Thyroid gland (tissue), 4 donors: Measurements from ENCODE around the gene FASLG. TPM values are rescaled to one million over a fixed set of nuclear protein-coding genes. Genes with fewer than 3 reads are reported as not detected.

Experiments used
- DNase-seq, 2 donors: peaks; one replicate each; pipeline ENCODE4 v3.0.0-alpha.2; 2019
- H3K27ac ChIP-seq, 3 donors: fragments of 200-600 bp; sonication (generic); 1 replicate in 2 of 3; 2 replicates in 1 of 3; pipeline ENCODE4 v1.5.1; 2016 to 2019; ENCODE audit warnings: mild to moderate bottlenecking in 1 of 3, moderate library complexity in 1 of 3
- H3K27me3 ChIP-seq: fragments of 200-600 bp; sonication (generic); one replicate; pipeline ENCODE4 v1.5.1; 2019
- H3K36me3 ChIP-seq, 2 donors: fragments of 200-600 bp; sonication (generic); one replicate each; pipeline ENCODE4 v1.5.1; 2016 to 2019
- H3K4me1 ChIP-seq, 2 donors: fragments of 200-600 bp; sonication (generic); one replicate each; pipeline ENCODE4 v1.5.1; 2017 to 2019
- H3K4me3 ChIP-seq, 3 donors: fragments of 200-600 bp; sonication (generic); replicated peaks in 1 of 3; 1 replicate in 2 of 3; 2 replicates in 1 of 3; pipeline ENCODE4 v1.5.1; 2016; ENCODE audit warnings: mild to moderate bottlenecking in 1 of 3
- H3K9me3 ChIP-seq: fragments of 200-600 bp; sonication (generic); one replicate; pipeline ENCODE4 v1.5.1; 2017
- CTCF ChIP-seq, 6 experiments: fragments of 200-600 bp in 3 of 6; fragments of 450-650 bp in 3 of 6; sonication (generic) in 3 of 6; IDR thresholded peaks; one replicate each; pipeline ENCODE4 v1.5.1; 2016 to 2019; ENCODE audit warnings: antibody characterized with exemption in 6 of 6, mild to moderate bottlenecking in 2 of 6, inconsistent platforms in 1 of 6, moderate library complexity in 1 of 6
- POLR2A ChIP-seq, 2 donors: fragments of 450-650 bp; IDR thresholded peaks; one replicate each; pipeline ENCODE4 v1.6.1; 2017; ENCODE audit warnings: antibody characterized with exemption in 2 of 2, mild to moderate bottlenecking in 2 of 2, moderate library complexity in 1 of 2
- WGBS, 2 donors: methylation state at CpG; one replicate each; pipeline ENCODE4 v1.1.5; 2017; 5-methylcytosine and 5-hydroxymethylcytosine counted together
- intact Hi-C: fragments of 100-400 bp; cut with DNase I; formaldehyde crosslinking; loops from one replicate; pipeline ENCODE4 v1.15.1; 2023
- total RNA-seq, 4 donors: library from RNA; depleted of rRNA; stranded (reverse); fragments of >200 nt; gene quantifications; one replicate each; pipeline ENCODE4 v1.2.3, GENCODE V29; 2016

The FASLG gene
- total RNA-seq, 4 donors from 2014 or later = 0.33 to 0.73 TPM; not detected in 2

- TF ChIP-seq CTCF (IDR thresholded peaks at IDR 0.05) (no peak), POLR2A (IDR thresholded peaks at IDR 0.05) (no peak)
- Histone ChIP-seq H3K4me1 (no peaks in the 10 kb centered on the region), H3K9me3 (no peaks in the 10 kb centered on the region), H3K36me3 (no peaks in the 10 kb centered on the region), H3K27me3 (no peaks in the 10 kb centered on the region), H3K4me3 (no peak overlapping the region), H3K27ac (no peak overlapping the region)
- intact Hi-C loops = no loop called here
- no peak for DNase-seq
- WGBS, 2 donors = 84 to 89% methylated on average over 3 of the region's 3 CpGs
Measured at GRCh38 chr1:172627702-172628101, 31.2 kb upstream of the FASLG start.

- TF ChIP-seq CTCF (IDR thresholded peaks at IDR 0.05) = no peak
- no peak for TF ChIP-seq POLR2A (IDR thresholded peaks at IDR 0.05)
- Histone ChIP-seq H3K27me3 (no peaks in the 10 kb centered on the region), H3K36me3 (no peaks in the 10 kb centered on the region), H3K4me1 (no peaks in the 10 kb centered on the region), H3K27ac (no peak overlapping the region), H3K9me3 (no peaks in the 10 kb centered on the region), H3K4me3 (no peak overlapping the region)
- WGBS, 2 donors = 91% methylated on average over 4 of the region's 4 CpGs
- intact Hi-C loops = no loop called here
- no peak for DNase-seq
Measured at GRCh38 chr1:172628401-172628800, 30.5 kb upstream of the FASLG start.

- H3K27ac ChIP-seq = no peak overlapping the region
- intact Hi-C loops = no loop called here
- H3K4me1 ChIP-seq = no peaks in the 10 kb centered on the region
- no peaks in the 10 kb centered on the region for H3K9me3 ChIP-seq
- H3K27me3 ChIP-seq = no peaks in the 10 kb centered on the region
- no peak overlapping the region for H3K4me3 ChIP-seq
- TF ChIP-seq POLR2A (IDR thresholded peaks at IDR 0.05) (no peak), CTCF (IDR thresholded peaks at IDR 0.05) (no peak)
- 91 to 95% methylated on average over 2 of the region's 2 CpGs for WGBS, 2 donors
- no peaks in the 10 kb centered on the region for H3K36me3 ChIP-seq
- no peak for DNase-seq
Measured at GRCh38 chr1:172629170-172629569, 29.7 kb upstream of the FASLG start.

GRCh38 chr1:172629638-172630037, 29.3 kb upstream of the FASLG start:
- Histone ChIP-seq H3K4me1 (no peaks in the 10 kb centered on the region), H3K9me3 (no peaks in the 10 kb centered on the region), H3K4me3 (no peak overlapping the region), H3K36me3 (no peaks in the 10 kb centered on the region), H3K27me3 (no peaks in the 10 kb centered on the region), H3K27ac (no peak overlapping the region)
- DNase-seq = no peak
- intact Hi-C loops = no loop called here
- TF ChIP-seq POLR2A (IDR thresholded peaks at IDR 0.05) (no peak), CTCF (IDR thresholded peaks at IDR 0.05) (no peak)
- WGBS, 2 donors = 85 to 98% methylated on average over 2 of the region's 2 CpGs

- H3K27me3 ChIP-seq = no peaks in the 10 kb centered on the region
- H3K36me3 ChIP-seq = no peaks in the 10 kb centered on the region
- no peak overlapping the region for H3K4me3 ChIP-seq
- intact Hi-C loops = no loop called here
- H3K27ac ChIP-seq = no peak overlapping the region
- no peaks in the 10 kb centered on the region for H3K9me3 ChIP-seq
- TF ChIP-seq CTCF (IDR thresholded peaks at IDR 0.05) (no peak), POLR2A (IDR thresholded peaks at IDR 0.05) (no peak)
- DNase-seq = no peak
- WGBS, 2 donors = 89 to 91% methylated on average over 11 of the region's 11 CpGs
- no peaks in the 10 kb centered on the region for H3K4me1 ChIP-seq
Measured at GRCh38 chr1:172630056-172630818, 28.7 kb upstream of the FASLG start.
